Measurements from ENCODE around the gene OST4. TPM values are rescaled to one million over a fixed set of nuclear protein-coding genes. Genes with fewer than 3 reads are reported as not detected.
A peak's percentile ranks its signal among the peaks of the same experiment; 100 is the strongest.

OST4 gene
- total and polyA plus RNA-seq, 2 donors from 2014 or later = 260 to 718 TPM

DNA sequence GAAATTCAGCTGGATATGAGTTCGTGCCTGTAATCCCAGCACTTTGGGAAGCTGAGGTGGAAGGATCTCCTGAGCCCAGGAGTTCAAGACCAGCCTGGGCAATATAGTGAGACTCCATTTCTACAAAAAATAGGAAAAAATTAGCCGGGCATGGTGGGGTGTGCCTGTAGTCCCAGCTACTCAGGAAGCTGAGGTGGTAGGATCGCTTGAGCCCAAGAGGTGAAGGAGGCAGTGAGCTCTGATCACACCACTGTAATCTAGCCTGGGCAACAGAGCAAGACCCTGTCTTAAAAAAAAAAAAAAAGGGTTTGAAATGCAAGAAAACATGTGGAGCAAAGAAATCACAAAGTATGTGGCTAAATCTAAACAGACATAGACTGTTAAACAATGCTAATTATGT is 37.6 kb upstream of the OST4 start:
- FAIRE-seq (no peak), DNase-seq (peak in 1 of 5 donors; percentile 8)
- intact Hi-C loops (cut with DNase I) = no loop called here
- H3K9ac ChIP-seq (ENCODE audit: low read length in 3 of 3) = no peak overlapping the region
- no peak overlapping the region for H3K27ac ChIP-seq (ENCODE audit: low read depth in 2 of 2, low read length in 2 of 2)
- no peaks in the 10 kb centered on the region for H3K36me3 ChIP-seq (ENCODE audit: control insufficient read depth in 2 of 3, insufficient read depth in 3 of 3, low read length in 3 of 3)
- no peaks in the 10 kb centered on the region for H3K27me3 ChIP-seq (ENCODE audit: control insufficient read depth, insufficient read depth, low read length)
- no peaks in the 10 kb centered on the region for H3K9me3 ChIP-seq (ENCODE audit: control insufficient read depth in 2 of 3, insufficient read depth in 1 of 3, low read length in 3 of 3)
- TF ChIP-seq, protein P1, sequence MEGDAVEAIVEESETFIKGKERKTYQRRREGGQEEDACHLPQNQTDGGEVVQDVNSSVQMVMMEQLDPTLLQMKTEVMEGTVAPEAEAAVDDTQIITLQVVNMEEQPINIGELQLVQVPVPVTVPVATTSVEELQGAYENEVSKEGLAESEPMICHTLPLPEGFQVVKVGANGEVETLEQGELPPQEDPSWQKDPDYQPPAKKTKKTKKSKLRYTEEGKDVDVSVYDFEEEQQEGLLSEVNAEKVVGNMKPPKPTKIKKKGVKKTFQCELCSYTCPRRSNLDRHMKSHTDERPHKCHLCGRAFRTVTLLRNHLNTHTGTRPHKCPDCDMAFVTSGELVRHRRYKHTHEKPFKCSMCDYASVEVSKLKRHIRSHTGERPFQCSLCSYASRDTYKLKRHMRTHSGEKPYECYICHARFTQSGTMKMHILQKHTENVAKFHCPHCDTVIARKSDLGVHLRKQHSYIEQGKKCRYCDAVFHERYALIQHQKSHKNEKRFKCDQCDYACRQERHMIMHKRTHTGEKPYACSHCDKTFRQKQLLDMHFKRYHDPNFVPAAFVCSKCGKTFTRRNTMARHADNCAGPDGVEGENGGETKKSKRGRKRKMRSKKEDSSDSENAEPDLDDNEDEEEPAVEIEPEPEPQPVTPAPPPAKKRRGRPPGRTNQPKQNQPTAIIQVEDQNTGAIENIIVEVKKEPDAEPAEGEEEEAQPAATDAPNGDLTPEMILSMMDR (IDR thresholded peaks at IDR 0.05; ENCODE audit: borderline replicate concordance, extremely low read depth, insufficient read depth) = no peak
- no peak overlapping the region for H3K4me3 ChIP-seq (ENCODE audit: low read length in 3 of 3)
- no peaks in the 10 kb centered on the region for H3K4me1 ChIP-seq (ENCODE audit: control insufficient read depth in 2 of 3, insufficient read depth in 2 of 3, low read depth in 1 of 3, low read length in 3 of 3)

DNA sequence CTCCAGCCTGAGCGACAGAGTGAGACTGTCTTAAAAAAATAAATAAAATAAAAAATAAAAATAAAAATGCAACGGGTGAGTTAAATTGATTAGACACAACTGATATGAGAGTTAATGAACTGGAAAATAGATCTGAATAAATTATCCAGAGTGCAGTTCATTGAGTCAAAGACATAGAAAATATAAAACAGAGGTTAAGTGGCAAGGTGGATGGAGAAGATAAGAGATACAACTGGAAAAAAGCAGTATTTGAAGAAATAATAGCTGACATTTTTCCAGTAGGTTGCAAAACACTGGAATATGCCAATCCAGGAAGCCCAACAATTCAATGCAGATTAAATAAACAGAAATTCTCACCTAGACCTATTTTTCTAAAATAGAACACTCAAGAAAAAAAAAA is 36.8 kb upstream of the OST4 start:
- no peak overlapping the region for H3K4me3 ChIP-seq (ENCODE audit: low read length in 3 of 3)
- intact Hi-C loops (cut with DNase I) = no loop called here
- FAIRE-seq (no peak), DNase-seq (no peak)
- TF ChIP-seq, protein P1 (IDR thresholded peaks at IDR 0.05; ENCODE audit: borderline replicate concordance, extremely low read depth, insufficient read depth) = no peak
- H3K27me3 ChIP-seq (ENCODE audit: control insufficient read depth, insufficient read depth, low read length) = no peaks in the 10 kb centered on the region
- H3K27ac ChIP-seq (ENCODE audit: low read depth in 2 of 2, low read length in 2 of 2) = no peak overlapping the region
- H3K36me3 ChIP-seq (ENCODE audit: control insufficient read depth in 2 of 3, insufficient read depth in 3 of 3, low read length in 3 of 3) = no peaks in the 10 kb centered on the region
- H3K9ac ChIP-seq (ENCODE audit: low read length in 3 of 3) = no peak overlapping the region
- no peaks in the 10 kb centered on the region for H3K4me1 ChIP-seq (ENCODE audit: control insufficient read depth in 2 of 3, insufficient read depth in 2 of 3, low read depth in 1 of 3, low read length in 3 of 3)
- H3K9me3 ChIP-seq (ENCODE audit: control insufficient read depth in 2 of 3, insufficient read depth in 1 of 3, low read length in 3 of 3) = no peaks in the 10 kb centered on the region

- FAIRE-seq (no peak), DNase-seq (no peak)
- Histone ChIP-seq H3K4me1 (ENCODE audit: control insufficient read depth in 2 of 3, insufficient read depth in 2 of 3, low read depth in 1 of 3, low read length in 3 of 3) (no peaks in the 10 kb centered on the region), H3K4me3 (ENCODE audit: low read length in 3 of 3) (no peak overlapping the region), H3K9ac (ENCODE audit: low read length in 3 of 3) (no peak overlapping the region), H3K27me3 (ENCODE audit: control insufficient read depth, insufficient read depth, low read length) (no peaks in the 10 kb centered on the region), H3K9me3 (ENCODE audit: control insufficient read depth in 2 of 3, insufficient read depth in 1 of 3, low read length in 3 of 3) (no peaks in the 10 kb centered on the region), H3K27ac (ENCODE audit: low read depth in 2 of 2, low read length in 2 of 2) (no peak overlapping the region), H3K36me3 (ENCODE audit: control insufficient read depth in 2 of 3, insufficient read depth in 3 of 3, low read length in 3 of 3) (no peaks in the 10 kb centered on the region)
- TF ChIP-seq, protein P1 (IDR thresholded peaks at IDR 0.05; ENCODE audit: borderline replicate concordance, extremely low read depth, insufficient read depth) = no peak
- intact Hi-C loops (cut with DNase I) = no loop called here
Observed at GRCh38 chr2:27105981-27106380, 34.5 kb upstream of the OST4 start.

GRCh38 chr2:27102329-27102728 is 30.9 kb upstream of the OST4 start:
- H3K36me3 ChIP-seq (ENCODE audit: control insufficient read depth in 2 of 3, insufficient read depth in 3 of 3, low read length in 3 of 3) = peaks cover 0 to 11% (median 2%) of the 10 kb centered on the region in 3 donors
- intact Hi-C loops (cut with DNase I) = no loop called here
- no peak overlapping the region for H3K27ac ChIP-seq (ENCODE audit: low read depth in 2 of 2, low read length in 2 of 2)
- H3K4me3 ChIP-seq (ENCODE audit: low read length in 3 of 3) = no peak overlapping the region
- TF ChIP-seq, protein P1 (IDR thresholded peaks at IDR 0.05; ENCODE audit: borderline replicate concordance, extremely low read depth, insufficient read depth) = no peak
- H3K27me3 ChIP-seq (ENCODE audit: control insufficient read depth, insufficient read depth, low read length) = no peaks in the 10 kb centered on the region
- no peak overlapping the region for H3K9ac ChIP-seq (ENCODE audit: low read length in 3 of 3)
- no peaks in the 10 kb centered on the region for H3K4me1 ChIP-seq (ENCODE audit: control insufficient read depth in 2 of 3, insufficient read depth in 2 of 3, low read depth in 1 of 3, low read length in 3 of 3)
- DNase-seq (peak in 1 of 5 donors; percentile 40), FAIRE-seq (no peak)
- no peaks in the 10 kb centered on the region for H3K9me3 ChIP-seq (ENCODE audit: control insufficient read depth in 2 of 3, insufficient read depth in 1 of 3, low read length in 3 of 3)

All from kidney (tissue), 14 donors.